HAP-1 (cell line): Measurements from ENCODE around the gene PLD6.

Source experiments
- DNase-seq, 2 experiments: peaks; one replicate each; pipeline ENCODE4 v3.0.0-alpha.2; 2016 to 2020; ENCODE audit warnings: low spot score in 2 of 2
- H3K27me3 ChIP-seq: fragments of 250-450 bp; sonication (Bioruptor Pico); 2 replicates; pipeline ENCODE4 v1.5.1; 2020; ENCODE audit warnings: low read depth, mild to moderate bottlenecking, moderate library complexity
- H3K36me3 ChIP-seq: fragments of 250-450 bp; sonication (Bioruptor Pico); replicated peaks from 2 replicates; pipeline ENCODE4 v1.5.1; 2020; ENCODE audit warnings: mild to moderate bottlenecking
- H3K4me1 ChIP-seq: fragments of 250-450 bp; sonication (Bioruptor Pico); 2 replicates; pipeline ENCODE4 v1.5.1; 2020; ENCODE audit warnings: mild to moderate bottlenecking
- H3K4me3 ChIP-seq: fragments of 250-450 bp; sonication (Bioruptor Pico); 2 replicates; pipeline ENCODE4 v1.5.1; 2020; ENCODE audit warnings: mild to moderate bottlenecking, moderate library complexity
- H3K9me3 ChIP-seq: fragments of 250-450 bp; sonication (Bioruptor Pico); 2 replicates; pipeline ENCODE4 v1.5.1; 2020; ENCODE audit warnings: mild to moderate bottlenecking, moderate library complexity
- in situ Hi-C: fragments of 300-500 bp; cut with MboI; formaldehyde crosslinking; loops from 3 replicates; pipeline ENCODE4 v1.14.3; 2020; ENCODE audit warnings: low sequenced_read_pairs, inconsistent platforms, mixed read lengths

PLD6 gene

DNA sequence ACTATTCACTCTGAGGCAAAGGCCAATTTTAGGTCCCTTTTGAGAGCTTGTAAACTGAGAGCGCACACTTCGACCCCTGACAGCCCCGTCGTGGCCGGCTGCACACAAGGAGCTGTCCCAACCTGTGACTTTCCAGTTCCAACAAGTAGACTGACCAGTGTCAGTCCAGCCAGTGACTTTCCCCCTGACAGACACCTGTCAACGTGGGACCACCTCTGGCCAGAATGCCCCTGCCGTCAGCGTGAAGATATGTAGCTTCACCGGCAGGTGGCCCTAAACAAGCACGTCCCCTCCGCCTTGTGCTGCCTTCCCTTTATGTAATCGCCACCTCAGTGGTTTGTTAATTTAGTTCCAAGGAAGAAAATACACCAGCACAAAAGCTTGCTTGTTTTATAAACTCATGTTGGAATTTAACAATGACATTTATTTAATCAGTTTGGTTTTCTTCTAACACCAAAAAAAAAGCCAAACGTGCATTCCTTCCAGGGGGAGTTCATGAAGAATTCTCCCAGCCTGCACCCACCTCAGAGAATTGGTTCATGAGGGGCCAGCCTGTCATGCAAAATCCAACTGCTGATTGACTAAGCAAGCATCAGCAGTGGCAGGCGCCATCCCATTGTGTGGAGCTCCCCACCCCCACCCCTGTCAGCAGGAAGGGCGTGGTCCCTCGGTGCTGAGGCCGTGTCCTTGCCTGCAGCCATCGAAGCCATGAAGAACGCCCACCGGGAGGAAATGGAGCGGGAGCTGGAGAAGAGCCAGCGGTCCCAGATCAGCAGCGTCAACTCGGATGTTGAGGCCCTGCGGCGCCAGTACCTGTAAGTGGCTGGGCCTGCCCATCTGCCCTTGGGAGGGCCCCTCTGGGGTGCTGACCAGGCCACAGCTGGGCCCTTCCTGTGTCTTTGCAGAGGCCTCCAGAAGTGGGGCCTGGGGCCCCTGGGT is 33.9 kb downstream of the PLD6 start:
- in situ Hi-C loops, result loop anchor here (10.0 kb wide), 1 partner anchor 57 kb away; no protein-coding TSS in a partner anchor
- Histone ChIP-seq H3K36me3 (peaks cover 42% of the 10 kb centered on the region), H3K27me3 (no peaks in the 10 kb centered on the region), H3K9me3 (no peaks in the 10 kb centered on the region), H3K4me3 (no peak overlapping the region), H3K4me1 (peaks cover 4% of the 10 kb centered on the region; the same call in 1 of the 2 replicates)
- peak; percentile 33 to 78 for DNase-seq

DNA sequence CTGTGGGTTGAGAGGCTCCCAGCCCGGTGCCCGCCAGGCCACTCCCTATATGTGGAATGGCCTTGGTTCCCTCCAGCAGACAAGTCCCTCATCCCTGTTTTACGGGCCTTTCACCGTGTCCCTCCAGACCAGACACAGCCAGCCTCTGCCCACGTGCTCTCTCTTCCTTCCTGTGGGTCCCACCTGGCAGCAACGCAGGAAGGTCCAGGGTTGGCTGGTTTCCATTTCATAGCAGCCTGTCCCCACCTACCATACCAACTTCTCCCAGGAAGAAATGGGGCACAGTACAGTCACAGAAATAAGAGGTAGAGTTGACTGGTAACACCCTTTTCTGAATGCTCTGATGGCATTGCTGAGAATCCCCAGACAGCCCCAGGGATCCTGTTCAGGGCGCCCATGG is 34.9 kb downstream of the PLD6 start:
- peaks cover 37% of the 10 kb centered on the region for H3K36me3 ChIP-seq

DNA sequence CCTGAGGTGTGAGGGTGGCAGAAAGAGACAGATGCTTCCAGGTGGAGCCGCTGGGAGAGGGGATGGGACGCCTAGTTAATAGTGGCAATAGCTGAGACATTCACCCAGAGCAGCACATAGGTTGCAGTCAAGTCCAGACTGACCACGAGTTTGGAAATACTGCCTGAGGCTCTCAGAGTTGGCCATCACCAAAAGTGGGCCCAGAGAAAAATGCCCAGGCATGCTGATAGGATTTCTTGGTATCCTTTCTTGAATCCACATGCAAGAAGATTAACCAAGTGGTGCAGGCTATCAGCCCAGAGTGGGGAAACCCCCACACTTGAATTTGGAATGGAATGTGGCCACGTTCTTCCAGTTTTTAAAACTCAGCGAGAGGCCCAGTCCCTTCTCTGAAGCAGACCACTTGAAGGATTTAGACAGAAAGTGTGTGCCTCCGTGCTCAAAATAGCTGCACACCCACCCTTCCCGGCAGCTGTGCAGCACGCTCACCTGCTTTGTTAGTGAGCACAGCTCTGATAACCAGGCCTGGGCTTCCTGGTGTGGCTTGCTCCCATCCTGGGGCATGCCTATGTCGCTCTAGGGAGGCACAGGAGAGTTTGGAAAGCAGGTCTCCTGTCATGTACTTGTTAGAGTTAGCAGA is 35.7 kb downstream of the PLD6 start:
- peaks cover 31% of the 10 kb centered on the region for H3K36me3 ChIP-seq
- in situ Hi-C loops, result loop anchor here (10.0 kb wide), 1 partner anchor 56 kb away; no protein-coding TSS in a partner anchor

More for the DNA sequence above, 34.9 kb downstream of the PLD6 start:
- Histone ChIP-seq H3K4me3 (no peak overlapping the region), H3K4me1 (peaks cover 4% of the 10 kb centered on the region; the same call in 1 of the 2 replicates), H3K9me3 (no peaks in the 10 kb centered on the region), H3K27me3 (no peaks in the 10 kb centered on the region)
- in situ Hi-C loops, result loop anchor here (10.0 kb wide), 1 partner anchor 56 kb away; no protein-coding TSS in a partner anchor
- DNase-seq, result no peak

DNA sequence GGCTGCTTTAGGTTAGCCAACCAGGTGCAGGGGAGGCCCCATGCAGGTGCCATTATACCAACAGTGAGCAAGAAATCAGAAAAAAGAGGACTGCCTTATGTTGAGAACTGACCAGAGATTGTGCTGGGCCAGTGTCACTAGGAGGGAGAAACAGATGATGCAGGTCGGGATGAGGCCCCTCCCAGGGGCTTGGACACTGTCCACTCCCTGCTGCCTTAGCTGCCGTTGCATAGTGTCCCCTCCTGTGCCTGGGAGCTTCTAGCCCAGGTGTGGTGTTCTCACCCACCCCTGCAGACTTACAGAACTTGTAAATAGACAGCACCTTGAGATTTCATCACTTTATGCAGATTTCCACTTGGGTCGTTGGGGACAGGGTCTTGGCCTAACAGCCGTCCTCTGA is 36.7 kb downstream of the PLD6 start:
- Histone ChIP-seq H3K9me3 (no peaks in the 10 kb centered on the region), H3K4me1 (peaks cover 4% of the 10 kb centered on the region; the same call in 1 of the 2 replicates), H3K27me3 (no peaks in the 10 kb centered on the region), H3K4me3 (no peak overlapping the region), H3K36me3 (peaks cover 29% of the 10 kb centered on the region)
- no peak for DNase-seq
- in situ Hi-C loops, result no loop called here

More for the DNA sequence above, 35.7 kb downstream of the PLD6 start:
- peaks cover 4% of the 10 kb centered on the region; the same call in 1 of the 2 replicates for H3K4me1 ChIP-seq
- no peaks in the 10 kb centered on the region for H3K9me3 ChIP-seq
- no peak overlapping the region for H3K4me3 ChIP-seq
- no peaks in the 10 kb centered on the region for H3K27me3 ChIP-seq
- no peak for DNase-seq

DNA sequence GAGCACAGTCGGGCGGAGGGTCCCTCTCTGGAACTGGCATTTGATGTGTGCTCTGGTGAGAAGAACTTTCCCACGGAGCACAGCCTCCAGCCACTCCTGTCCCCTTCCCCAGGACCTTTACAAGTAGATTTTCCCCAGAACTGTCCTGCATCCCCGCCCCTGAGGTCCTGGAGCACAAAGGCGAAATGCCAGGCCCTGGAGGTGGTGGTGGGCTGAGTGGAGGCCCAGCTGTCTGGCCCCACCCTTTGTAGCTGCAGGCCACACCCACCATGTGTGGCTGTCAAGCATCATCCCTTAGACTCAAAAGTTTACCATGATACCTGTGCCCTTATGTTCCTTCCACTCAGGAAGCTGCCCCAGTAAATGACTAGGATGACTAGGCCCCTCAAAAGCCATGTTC is 37.7 kb downstream of the PLD6 start:
- Histone ChIP-seq H3K4me3 (no peak overlapping the region), H3K4me1 (peaks cover 4% of the 10 kb centered on the region; the same call in 1 of the 2 replicates), H3K36me3 (peaks cover 23% of the 10 kb centered on the region), H3K27me3 (no peaks in the 10 kb centered on the region), H3K9me3 (no peaks in the 10 kb centered on the region)
- in situ Hi-C loops, result no loop called here
- no peak for DNase-seq

DNA sequence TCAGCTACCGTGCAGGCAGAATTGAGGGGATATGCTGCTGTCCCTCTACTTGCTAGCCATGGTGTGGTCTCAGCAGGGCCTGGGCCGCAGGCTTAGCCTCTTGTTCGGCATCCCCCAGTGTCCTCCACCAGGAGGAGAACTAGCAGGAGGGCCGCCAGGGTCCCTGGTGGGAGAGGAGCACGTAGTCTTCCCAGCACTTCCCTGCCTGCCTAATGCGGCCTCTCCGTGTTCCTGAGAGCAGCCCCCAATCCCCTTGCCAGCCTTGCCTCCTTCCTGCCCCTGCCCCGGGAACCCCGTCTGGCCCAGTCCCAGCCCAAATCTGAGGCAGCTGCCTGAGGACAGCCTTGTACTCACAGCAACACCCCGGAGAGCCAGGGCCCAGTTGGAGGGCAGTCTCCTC is 38.1 kb downstream of the PLD6 start:
- in situ Hi-C loops, result no loop called here
- peaks cover 21% of the 10 kb centered on the region for H3K36me3 ChIP-seq
- DNase-seq, result no peak

DNA sequence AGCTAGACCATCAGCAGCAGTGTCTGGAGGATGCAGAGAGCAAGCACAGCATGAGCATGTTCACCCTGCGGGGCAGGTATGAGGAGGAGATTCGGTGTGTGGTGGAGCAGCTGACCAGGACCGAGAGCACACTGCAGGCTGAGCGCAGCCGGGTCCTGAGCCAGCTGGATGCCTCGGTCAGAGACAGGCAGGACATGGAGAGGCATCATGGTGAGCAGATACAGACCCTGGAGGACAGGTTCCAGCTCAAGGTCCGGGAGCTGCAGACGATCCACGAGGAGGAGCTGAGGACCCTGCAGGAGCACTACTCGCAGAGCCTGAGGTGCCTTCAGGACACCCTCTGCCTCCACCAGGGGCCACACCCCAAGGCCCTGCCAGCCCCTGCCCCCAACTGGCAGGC is 38.8 kb downstream of the PLD6 start:
- Histone ChIP-seq H3K27me3 (no peaks in the 10 kb centered on the region), H3K4me3 (no peak overlapping the region), H3K36me3 (peaks cover 21% of the 10 kb centered on the region), H3K9me3 (no peaks in the 10 kb centered on the region), H3K4me1 (peaks cover under 1% of the 10 kb centered on the region; the same call in 1 of the 2 replicates)
- DNase-seq, result no peak
- in situ Hi-C loops, result no loop called here

More for the DNA sequence above, 38.1 kb downstream of the PLD6 start:
- Histone ChIP-seq H3K4me1 (peaks cover 4% of the 10 kb centered on the region; the same call in 1 of the 2 replicates), H3K27me3 (no peaks in the 10 kb centered on the region), H3K4me3 (no peak overlapping the region), H3K9me3 (no peaks in the 10 kb centered on the region)

DNA sequence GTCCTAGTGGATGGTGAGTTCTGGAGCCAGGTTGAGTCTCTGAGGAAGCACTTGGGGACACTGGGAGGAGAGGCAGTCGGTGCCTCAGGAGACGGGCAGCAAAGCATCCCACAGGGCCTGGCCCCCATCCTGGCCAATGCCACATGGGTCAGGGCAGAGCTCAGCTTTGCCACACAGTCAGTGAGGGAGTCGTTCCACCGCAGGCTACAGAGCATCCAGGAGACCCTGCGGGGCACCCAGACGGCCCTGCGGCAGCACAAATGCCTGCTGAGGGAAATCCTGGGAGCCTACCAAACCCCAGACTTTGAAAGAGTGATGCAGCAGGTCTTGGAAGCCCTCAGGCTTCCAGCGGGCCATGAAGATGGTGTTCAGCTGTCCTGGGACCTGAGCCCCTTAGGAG is 39.7 kb downstream of the PLD6 start:
- in situ Hi-C loops, result no loop called here
- H3K36me3 ChIP-seq, result peaks cover 23% of the 10 kb centered on the region
- no peak for DNase-seq
- no peak overlapping the region for H3K4me3 ChIP-seq
- H3K27me3 ChIP-seq, result no peaks in the 10 kb centered on the region
- no peaks in the 10 kb centered on the region for H3K4me1 ChIP-seq
- H3K9me3 ChIP-seq, result no peaks in the 10 kb centered on the region

DNA sequence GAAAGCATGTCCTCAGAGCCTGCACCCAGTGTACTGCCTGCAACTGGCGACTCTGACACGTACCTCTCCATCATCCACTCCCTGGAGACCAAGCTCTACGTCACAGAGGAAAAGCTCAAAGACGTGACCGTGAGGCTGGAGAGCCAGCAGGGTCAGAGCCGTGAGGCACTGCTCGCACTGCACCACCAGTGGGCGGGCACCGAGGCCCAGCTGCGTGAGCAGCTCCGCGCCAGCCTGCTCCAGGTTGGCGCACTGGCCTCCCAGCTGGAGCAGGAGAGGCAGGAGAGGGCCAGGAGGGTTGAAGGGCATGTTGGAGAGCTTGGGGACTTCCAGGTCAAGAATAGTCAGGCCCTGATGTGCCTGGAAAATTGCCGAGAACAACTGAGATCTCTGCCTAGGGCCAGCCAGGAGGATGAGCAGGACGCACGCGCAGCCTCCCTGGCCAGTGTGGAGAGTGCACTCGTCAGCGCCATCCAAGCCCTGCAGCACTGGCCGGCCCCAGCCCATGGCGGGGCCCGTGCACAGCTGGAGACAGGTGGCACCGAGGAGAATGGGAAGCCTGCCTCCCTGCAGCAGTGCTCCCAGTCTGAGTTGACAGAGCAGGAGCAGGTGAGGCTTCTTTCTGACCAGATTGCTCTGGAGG is 40.3 kb downstream of the PLD6 start:
- H3K27me3 ChIP-seq, result no peaks in the 10 kb centered on the region
- no peak for DNase-seq
- peaks cover 30% of the 10 kb centered on the region for H3K36me3 ChIP-seq
- in situ Hi-C loops, result no loop called here
- H3K9me3 ChIP-seq, result no peaks in the 10 kb centered on the region
- no peaks in the 10 kb centered on the region for H3K4me1 ChIP-seq
- no peak overlapping the region for H3K4me3 ChIP-seq

DNA sequence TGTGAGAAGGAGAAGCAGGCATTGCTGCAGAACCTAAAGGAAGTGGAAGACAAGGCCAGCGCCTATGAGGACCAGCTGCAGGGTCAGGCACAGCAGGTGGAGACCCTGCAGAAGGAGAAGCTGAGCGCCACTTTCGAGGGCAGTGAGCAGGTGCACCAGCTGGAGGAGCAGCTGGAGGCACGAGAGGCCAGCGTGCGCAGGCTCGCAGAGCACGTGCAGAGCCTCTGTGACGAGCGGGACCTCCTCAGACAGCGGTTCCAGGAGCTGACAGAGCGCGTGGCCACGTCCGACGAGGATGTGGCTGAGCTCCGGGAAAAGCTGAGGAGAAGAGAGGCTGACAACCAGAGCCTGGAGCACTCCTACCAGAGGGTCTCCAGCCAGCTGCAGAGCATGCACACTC is 41.5 kb downstream of the PLD6 start:
- no peaks in the 10 kb centered on the region for H3K9me3 ChIP-seq
- H3K4me1 ChIP-seq, result no peaks in the 10 kb centered on the region
- no peaks in the 10 kb centered on the region for H3K27me3 ChIP-seq
- peaks cover 37% of the 10 kb centered on the region for H3K36me3 ChIP-seq
- no peak overlapping the region for H3K4me3 ChIP-seq
- no peak for DNase-seq
- in situ Hi-C loops, result no loop called here

DNA sequence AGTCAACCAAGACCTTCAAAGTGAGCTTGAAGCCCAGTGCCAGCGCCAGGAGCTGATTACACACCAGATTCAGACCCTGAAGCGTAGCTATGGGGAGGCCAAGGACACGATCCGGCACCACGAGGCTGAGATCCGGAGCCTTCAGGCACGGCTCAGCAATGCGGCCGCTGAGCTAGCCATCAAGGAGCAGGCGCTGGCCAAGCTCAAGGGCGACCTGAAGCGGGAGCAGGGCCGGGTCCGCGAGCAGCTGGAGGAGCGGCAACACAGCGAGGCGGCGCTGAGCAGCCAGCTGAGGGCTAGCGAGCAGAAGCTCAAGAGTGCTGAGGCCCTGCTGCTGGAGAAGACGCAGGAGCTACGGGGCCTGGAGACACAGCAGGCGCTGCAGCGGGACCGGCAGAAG is 42.0 kb downstream of the PLD6 start:
- Histone ChIP-seq H3K4me1 (no peaks in the 10 kb centered on the region), H3K9me3 (no peaks in the 10 kb centered on the region), H3K27me3 (no peaks in the 10 kb centered on the region), H3K4me3 (no peak overlapping the region), H3K36me3 (peaks cover 41% of the 10 kb centered on the region)
- in situ Hi-C loops, result no loop called here
- DNase-seq, result no peak

DNA sequence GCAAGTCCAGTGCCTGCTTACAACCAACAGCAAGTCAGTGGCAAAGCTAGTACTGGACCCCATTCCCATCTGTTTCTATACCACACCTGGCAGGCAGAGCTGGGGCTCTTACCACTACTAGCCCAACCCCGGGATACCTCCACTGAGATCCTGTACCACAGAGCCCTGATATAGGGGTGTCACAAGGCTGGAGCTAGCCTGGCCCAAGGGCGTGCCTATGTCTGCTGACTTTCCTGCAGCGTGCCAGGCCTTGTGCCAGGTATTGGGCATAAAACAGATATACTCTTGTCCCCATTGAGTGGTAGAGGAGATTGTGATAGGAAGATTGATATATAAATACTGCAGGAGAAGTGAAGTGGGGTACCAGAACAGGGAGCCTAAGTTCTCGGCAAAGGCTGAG is 44.4 kb downstream of the PLD6 start:
- Histone ChIP-seq H3K36me3 (peaks cover 46% of the 10 kb centered on the region), H3K4me1 (no peaks in the 10 kb centered on the region), H3K4me3 (no peak overlapping the region), H3K9me3 (no peaks in the 10 kb centered on the region), H3K27me3 (no peaks in the 10 kb centered on the region)
- DNase-seq, result no peak
- in situ Hi-C loops, result no loop called here

DNA sequence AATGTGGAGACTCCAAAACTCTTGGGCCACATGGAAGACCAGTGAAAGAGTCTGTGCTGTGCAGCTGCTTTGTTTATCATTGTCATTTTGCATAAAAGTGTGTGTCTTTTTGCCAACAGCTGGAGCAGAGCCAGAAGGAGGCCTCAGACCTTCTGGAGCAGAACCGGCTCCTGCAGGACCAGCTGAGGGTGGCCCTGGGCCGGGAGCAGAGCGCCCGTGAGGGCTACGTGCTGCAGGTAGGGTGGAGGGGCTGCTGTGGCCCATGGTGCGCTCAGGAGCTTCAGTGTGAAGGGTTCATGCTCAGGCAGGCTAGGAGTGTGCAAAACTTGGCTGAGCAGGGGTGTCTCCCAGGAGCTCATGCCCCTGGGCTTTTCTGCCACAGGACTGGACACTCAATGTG is 45.0 kb downstream of the PLD6 start:
- Histone ChIP-seq H3K4me3 (no peak overlapping the region), H3K4me1 (no peaks in the 10 kb centered on the region), H3K36me3 (peaks cover 47% of the 10 kb centered on the region), H3K27me3 (no peaks in the 10 kb centered on the region), H3K9me3 (no peaks in the 10 kb centered on the region)
- no peak for DNase-seq
- in situ Hi-C loops, result no loop called here
